ENCODE measurements around the gene TTC39C.
"Not testable (repeated sequence)": the region's sequence is repeated elsewhere in the genome, so short reads cannot be mapped to it uniquely, and the experiment has no call there.

Gene TTC39C

GRCh38 chr18:24065906-24066305 is 51.4 kb downstream of the TTC39C start:
- no peak overlapping the region for H3K27ac ChIP-seq
- ChIA-PET CTCF (interaction anchor here (0.6 kb wide), 1 partner anchor 104 kb away, joined by 4 read pairs; no protein-coding TSS in a partner anchor), POLR2A (ENCODE audit: low non-redundant PET) (no interaction called here)
- no peak for TF ChIP-seq CTCF (conservative IDR thresholded peaks at IDR 0.05; ENCODE audit: low read depth)
- DNase-seq (ENCODE audit: low spot score), result no peak

DNA sequence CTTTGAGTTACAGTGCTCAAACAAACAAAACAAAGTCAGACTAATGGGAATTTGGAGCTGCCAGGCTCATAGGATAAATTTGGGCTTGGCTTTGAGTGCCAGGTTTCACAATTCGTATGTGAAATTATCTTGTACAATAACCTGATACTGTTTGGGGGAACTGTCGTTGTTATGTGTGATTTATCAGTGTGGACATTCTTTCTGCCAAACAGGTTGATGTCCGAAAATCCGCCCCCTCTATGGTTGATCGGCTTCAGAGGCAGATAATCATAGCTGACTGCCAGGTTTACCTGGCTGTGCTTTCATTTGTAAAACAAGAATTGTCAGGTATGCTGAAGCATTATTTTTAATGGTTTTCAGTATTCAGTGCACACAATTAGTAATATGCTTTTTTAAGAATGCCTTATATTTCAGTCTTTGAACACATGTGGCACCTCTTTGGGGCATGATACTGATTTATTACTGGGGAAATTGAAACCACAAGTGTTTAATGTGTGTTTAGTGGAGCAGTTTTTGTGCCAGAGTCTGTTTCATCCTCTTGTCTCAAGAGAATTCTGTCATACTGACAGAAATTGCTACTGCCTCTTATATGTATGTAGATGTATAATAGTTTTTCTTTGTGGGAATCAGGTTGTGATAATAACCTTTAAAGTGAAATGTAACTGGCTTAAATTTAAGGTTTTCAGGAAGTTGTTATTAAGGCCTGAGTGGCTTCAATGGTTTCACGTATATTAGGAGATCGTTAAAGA is 54.6 kb downstream of the TTC39C start:
- no peak overlapping the region for H3K27ac ChIP-seq
- no peak for DNase-seq (ENCODE audit: low spot score)
- POLR2A ChIA-PET (ENCODE audit: low non-redundant PET), result no interaction called here
- CTCF ChIA-PET, result no interaction called here
- no peak for TF ChIP-seq CTCF (conservative IDR thresholded peaks at IDR 0.05; ENCODE audit: low read depth)

DNA sequence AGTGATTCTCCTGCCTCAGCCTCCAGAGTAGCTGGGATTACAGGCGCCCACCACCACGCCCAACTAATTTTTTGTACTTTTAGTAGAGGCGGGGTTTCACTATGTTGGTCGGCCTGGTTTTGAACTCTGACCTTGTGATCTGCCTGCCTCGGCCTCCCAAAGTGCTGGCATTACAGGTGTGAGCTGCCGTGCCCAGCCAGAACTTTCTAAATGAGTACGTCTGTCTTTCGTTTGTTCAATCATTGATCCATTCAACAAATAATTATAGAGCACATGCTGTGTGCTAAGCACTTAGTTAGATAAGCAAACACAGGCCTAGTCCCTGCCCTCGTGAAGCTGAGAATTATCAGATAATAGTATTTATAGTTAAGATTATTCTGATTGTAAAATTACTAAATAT is 56.5 kb downstream of the TTC39C start:
- POLR2A ChIA-PET (ENCODE audit: low non-redundant PET), result no interaction called here
- CTCF ChIA-PET, result no interaction called here
- no peak for DNase-seq (ENCODE audit: low spot score)
- no peak overlapping the region for H3K27ac ChIP-seq
- TF ChIP-seq CTCF (conservative IDR thresholded peaks at IDR 0.05; ENCODE audit: low read depth), result no peak

GRCh38 chr18:24071779-24072178 is 57.2 kb downstream of the TTC39C start:
- H3K27ac ChIP-seq, result no peak overlapping the region
- ChIA-PET POLR2A (ENCODE audit: low non-redundant PET) (no interaction called here), CTCF (no interaction called here)
- no peak for TF ChIP-seq CTCF (conservative IDR thresholded peaks at IDR 0.05; ENCODE audit: low read depth)
- no peak for DNase-seq (ENCODE audit: low spot score)

GRCh38 chr18:24072743-24073142 is 58.2 kb downstream of the TTC39C start:
- CTCF ChIA-PET, result interaction anchor here (0.6 kb wide), 1 partner anchor 125 kb away, joined by 3 read pairs; no protein-coding TSS in a partner anchor

GRCh38 chr18:24073791-24074190 is 59.2 kb downstream of the TTC39C start:
- CTCF ChIA-PET, result no interaction called here
- no peak for TF ChIP-seq CTCF (conservative IDR thresholded peaks at IDR 0.05; ENCODE audit: low read depth)
- no peak overlapping the region for H3K27ac ChIP-seq
- POLR2A ChIA-PET (ENCODE audit: low non-redundant PET), result no interaction called here
- DNase-seq (ENCODE audit: low spot score), result no peak

More at GRCh38 chr18:24072743-24073142, 58.2 kb downstream of the TTC39C start:
- POLR2A ChIA-PET (ENCODE audit: low non-redundant PET), result no interaction called here
- no peak overlapping the region for H3K27ac ChIP-seq
- no peak for DNase-seq (ENCODE audit: low spot score)
- TF ChIP-seq CTCF (conservative IDR thresholded peaks at IDR 0.05; ENCODE audit: low read depth), result no peak

DNA sequence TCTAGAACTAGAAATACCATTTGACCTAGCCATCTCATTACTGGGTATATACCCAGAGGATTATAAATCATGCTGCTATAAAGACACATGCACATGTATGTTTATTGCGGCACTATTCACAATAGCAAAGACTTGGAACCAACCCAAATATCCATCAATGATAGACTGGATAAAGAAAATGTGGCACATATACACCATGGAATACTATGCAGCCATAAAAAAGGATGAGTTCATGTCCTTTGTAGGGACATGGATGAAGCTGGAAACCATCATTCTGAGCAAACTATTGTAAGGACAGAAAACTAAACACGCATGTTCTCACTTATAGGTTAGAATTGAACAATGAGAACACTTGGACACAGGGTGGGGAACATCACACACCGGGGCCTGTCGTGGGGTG is 60.2 kb downstream of the TTC39C start:
- H3K27ac ChIP-seq; POLR2A ChIA-PET (ENCODE audit: low non-redundant PET); DNase-seq (ENCODE audit: low spot score); CTCF ChIA-PET: not testable (repeated sequence)

Measured in RWPE1 (cell line).